Measurements from ENCODE around the gene SLC39A7. TPM values are rescaled to one million over a fixed set of nuclear protein-coding genes. Genes with fewer than 3 reads are reported as not detected.

SLC39A7 gene
- total RNA-seq, 1 experiment from 2014 or later = 110 TPM

DNA sequence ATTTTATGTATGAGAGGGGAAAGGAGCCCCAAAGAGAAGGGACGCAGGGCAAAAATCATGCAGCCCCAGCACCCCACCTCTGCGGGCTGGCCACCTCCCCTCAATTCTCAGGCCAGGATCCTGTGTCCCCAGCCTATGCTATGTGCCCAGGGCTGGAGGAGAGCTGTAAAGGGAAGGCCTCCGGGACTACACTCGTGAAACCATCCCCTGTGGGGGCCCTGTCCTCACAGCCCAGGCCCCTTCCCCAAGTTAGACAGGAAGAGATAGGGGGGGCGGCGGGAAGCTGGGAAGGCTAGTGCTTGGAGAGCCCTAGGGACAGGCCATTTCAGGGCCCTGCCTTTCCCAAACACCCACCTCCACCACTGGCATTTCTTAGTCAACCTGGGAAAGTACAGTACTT, 7.0 kb upstream of the SLC39A7 start:
- intact Hi-C loops (cut with micrococcal nuclease; ENCODE audit: unreplicated experiment) = no loop called here
- ChIA-PET CTCF (no interaction called here), POLR2A (ENCODE audit: unreplicated experiment) (no interaction called here)
- no peak overlapping the region for H3K4me3 ChIP-seq
- H3K4me2 ChIP-seq = no peak overlapping the region
- DNase-seq = no peak
- no peak overlapping the region for H2AFZ ChIP-seq
- peaks cover 9% of the 10 kb centered on the region; the same call in 1 of the 2 replicates for H3F3A ChIP-seq (ENCODE audit: insufficient read depth, low read depth)
- BruUV-seq (replicated peaks) = no TSS peak
- no peaks in the 10 kb centered on the region for H3K9me2 ChIP-seq (ENCODE audit: insufficient read depth)
- H3K4me1 ChIP-seq (replicated peaks; ENCODE audit: insufficient read depth) = no peaks in the 10 kb centered on the region
- peaks cover 11% of the 10 kb centered on the region for H4K20me1 ChIP-seq (ENCODE audit: insufficient read depth)
- H3K36me3 ChIP-seq (ENCODE audit: low read depth) = peaks cover 12% of the 10 kb centered on the region; the same call in 1 of the 2 replicates
- no peaks in the 10 kb centered on the region for H3K27me3 ChIP-seq (ENCODE audit: insufficient read depth, low read depth)
- H3K79me2 ChIP-seq (ENCODE audit: low read depth) = peaks cover 13% of the 10 kb centered on the region
- no peak overlapping the region for H3K27ac ChIP-seq
- no peaks in the 10 kb centered on the region for H3K9me3 ChIP-seq (ENCODE audit: insufficient read depth, low read depth)
- TF ChIP-seq EZH2 (IDR thresholded peaks at IDR 0.05; ENCODE audit: low read depth) = no peak
- TF ChIP-seq, protein P1, sequence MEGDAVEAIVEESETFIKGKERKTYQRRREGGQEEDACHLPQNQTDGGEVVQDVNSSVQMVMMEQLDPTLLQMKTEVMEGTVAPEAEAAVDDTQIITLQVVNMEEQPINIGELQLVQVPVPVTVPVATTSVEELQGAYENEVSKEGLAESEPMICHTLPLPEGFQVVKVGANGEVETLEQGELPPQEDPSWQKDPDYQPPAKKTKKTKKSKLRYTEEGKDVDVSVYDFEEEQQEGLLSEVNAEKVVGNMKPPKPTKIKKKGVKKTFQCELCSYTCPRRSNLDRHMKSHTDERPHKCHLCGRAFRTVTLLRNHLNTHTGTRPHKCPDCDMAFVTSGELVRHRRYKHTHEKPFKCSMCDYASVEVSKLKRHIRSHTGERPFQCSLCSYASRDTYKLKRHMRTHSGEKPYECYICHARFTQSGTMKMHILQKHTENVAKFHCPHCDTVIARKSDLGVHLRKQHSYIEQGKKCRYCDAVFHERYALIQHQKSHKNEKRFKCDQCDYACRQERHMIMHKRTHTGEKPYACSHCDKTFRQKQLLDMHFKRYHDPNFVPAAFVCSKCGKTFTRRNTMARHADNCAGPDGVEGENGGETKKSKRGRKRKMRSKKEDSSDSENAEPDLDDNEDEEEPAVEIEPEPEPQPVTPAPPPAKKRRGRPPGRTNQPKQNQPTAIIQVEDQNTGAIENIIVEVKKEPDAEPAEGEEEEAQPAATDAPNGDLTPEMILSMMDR (conservative IDR thresholded peaks at IDR 0.05) = no peak

DNA sequence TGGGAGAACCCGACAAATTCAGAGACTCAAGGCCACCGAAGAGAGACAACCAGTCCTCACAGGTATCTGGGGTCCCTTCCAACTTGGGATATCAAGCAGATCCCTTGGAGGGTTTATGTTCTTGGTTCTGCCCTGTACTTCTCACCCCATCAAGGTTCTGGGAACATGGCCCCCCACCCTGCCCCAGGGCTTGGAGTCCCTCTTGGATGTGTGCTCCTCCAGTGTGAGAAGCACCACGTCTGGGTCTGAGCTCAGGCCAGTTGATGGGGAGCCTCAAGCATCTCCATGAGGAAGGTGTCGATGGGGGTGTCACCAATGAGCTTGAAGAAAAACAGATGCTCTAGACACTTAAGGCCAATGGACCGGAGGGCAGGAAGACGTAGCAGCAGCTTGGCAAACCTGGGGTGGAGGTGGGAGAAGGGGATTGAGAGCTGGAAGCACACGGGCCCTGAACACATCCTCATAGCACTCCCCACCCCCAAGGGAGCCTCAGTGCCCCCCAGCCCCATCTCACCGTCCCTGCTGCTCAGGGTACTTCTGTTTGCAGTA, 6.2 kb upstream of the SLC39A7 start:
- Histone ChIP-seq H4K20me1 (ENCODE audit: insufficient read depth) (peaks cover 11% of the 10 kb centered on the region), H3K4me2 (no peak overlapping the region), H3K4me3 (no peak overlapping the region), H2AFZ (no peak overlapping the region), H3F3A (ENCODE audit: insufficient read depth, low read depth) (peaks cover 11% of the 10 kb centered on the region; the same call in 1 of the 2 replicates), H3K9me3 (ENCODE audit: insufficient read depth, low read depth) (no peaks in the 10 kb centered on the region), H3K36me3 (ENCODE audit: low read depth) (peaks cover 12% of the 10 kb centered on the region; the same call in 1 of the 2 replicates), H3K4me1 (replicated peaks; ENCODE audit: insufficient read depth) (peaks cover 7% of the 10 kb centered on the region; the same call in 1 of the 2 replicates), H3K27ac (no peak overlapping the region), H3K9me2 (ENCODE audit: insufficient read depth) (no peaks in the 10 kb centered on the region), H3K79me2 (ENCODE audit: low read depth) (peaks cover 22% of the 10 kb centered on the region), H3K27me3 (ENCODE audit: insufficient read depth, low read depth) (no peaks in the 10 kb centered on the region)
- intact Hi-C loops (cut with micrococcal nuclease; ENCODE audit: unreplicated experiment) = no loop called here
- ChIA-PET CTCF (no interaction called here), POLR2A (ENCODE audit: unreplicated experiment) (no interaction called here)
- BruUV-seq (replicated peaks) = no TSS peak
- DNase-seq = no peak
- TF ChIP-seq EZH2 (IDR thresholded peaks at IDR 0.05; ENCODE audit: low read depth) = no peak
- TF ChIP-seq, protein P1 (conservative IDR thresholded peaks at IDR 0.05) = no peak

DNA sequence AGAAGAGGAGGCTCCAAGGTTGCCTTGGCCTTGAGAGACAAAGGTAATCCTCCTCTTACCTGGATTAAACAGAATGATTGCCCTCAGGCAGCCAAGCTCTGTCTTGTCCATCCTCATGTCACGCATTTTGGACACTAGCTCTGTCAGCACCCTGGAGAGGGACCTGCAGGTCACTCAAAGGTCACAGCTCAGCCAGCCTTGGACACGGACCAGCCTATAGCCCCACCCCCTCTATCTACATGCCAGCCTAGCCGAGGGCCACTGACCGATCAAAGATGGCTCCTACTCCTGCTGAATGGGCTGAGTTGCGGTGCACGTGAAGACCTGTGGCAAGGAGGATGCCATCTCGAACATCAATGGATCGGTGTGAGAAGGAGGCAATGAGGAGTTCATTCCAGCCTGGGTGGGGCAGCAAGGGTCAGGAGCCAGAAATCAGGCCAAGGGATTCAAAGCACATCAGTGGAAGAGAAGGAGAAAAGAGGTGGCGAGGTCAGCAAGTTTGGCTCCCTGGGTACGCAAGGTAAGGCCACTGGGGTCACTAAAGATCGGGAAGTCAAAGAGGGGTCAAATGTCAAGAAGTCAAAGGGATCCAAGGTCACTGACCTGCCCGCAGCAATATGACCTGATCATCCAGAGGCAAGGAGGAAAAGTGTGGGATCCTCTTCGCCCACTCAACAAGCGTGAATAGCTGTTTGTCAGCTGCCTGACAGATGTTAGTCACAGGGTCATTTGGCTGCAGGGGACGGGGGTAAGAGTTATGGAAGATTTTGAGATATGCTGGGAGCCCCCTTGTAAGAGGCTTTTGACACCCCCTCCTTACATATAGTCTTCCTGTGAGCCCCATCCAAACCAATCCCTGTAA, 5.1 kb upstream of the SLC39A7 start:
- DNase-seq = no peak

More for the DNA sequence above, 5.1 kb upstream of the SLC39A7 start:
- Histone ChIP-seq H3K9me2 (ENCODE audit: insufficient read depth) (no peaks in the 10 kb centered on the region), H3K4me1 (replicated peaks; ENCODE audit: insufficient read depth) (peaks cover 7% of the 10 kb centered on the region; the same call in 1 of the 2 replicates), H3K4me2 (no peak overlapping the region), H2AFZ (no peak overlapping the region), H3F3A (ENCODE audit: insufficient read depth, low read depth) (peaks cover 16% of the 10 kb centered on the region; the same call in 1 of the 2 replicates), H3K27ac (no peak overlapping the region), H3K36me3 (ENCODE audit: low read depth) (peaks cover 12% of the 10 kb centered on the region; the same call in 1 of the 2 replicates), H3K4me3 (no peak overlapping the region), H3K79me2 (ENCODE audit: low read depth) (peaks cover 30% of the 10 kb centered on the region), H4K20me1 (ENCODE audit: insufficient read depth) (peaks cover 11% of the 10 kb centered on the region), H3K27me3 (ENCODE audit: insufficient read depth, low read depth) (no peaks in the 10 kb centered on the region), H3K9me3 (ENCODE audit: insufficient read depth, low read depth) (no peaks in the 10 kb centered on the region)
- CTCF ChIA-PET = no interaction called here
- POLR2A ChIA-PET (ENCODE audit: unreplicated experiment) = no interaction called here
- intact Hi-C loops (cut with micrococcal nuclease; ENCODE audit: unreplicated experiment) = no loop called here
- TF ChIP-seq EZH2 (IDR thresholded peaks at IDR 0.05; ENCODE audit: low read depth) = no peak
- TF ChIP-seq, protein P1 (conservative IDR thresholded peaks at IDR 0.05) = no peak
- BruUV-seq (replicated peaks) = no TSS peak

Measured in PC-9 (cell line).